ENCODE measurements around the gene KCNE3. TPM values are rescaled to one million over a fixed set of nuclear protein-coding genes. Genes with fewer than 3 reads are reported as not detected.

KCNE3 gene
- total RNA-seq, 1 donor from 2014 or later: 20.9 TPM

- ATAC-seq (no peak), DNase-seq (no peak)
- Histone ChIP-seq H3K4me3 (no peak overlapping the region), H3K4me1 (peaks cover 40% of the 10 kb centered on the region), H3K27me3 (no peaks in the 10 kb centered on the region), H3K9me3 (no peaks in the 10 kb centered on the region), H3K36me3 (peaks cover 2% of the 10 kb centered on the region), H3K27ac (no peak overlapping the region)
- TF ChIP-seq CTCF (IDR thresholded peaks at IDR 0.05): no peak
- intact Hi-C loops (cut with DNase I): no loop called here
Observed at GRCh38 chr11:74463216-74463615, 4.1 kb downstream of the KCNE3 start.

- Histone ChIP-seq H3K27me3 (no peaks in the 10 kb centered on the region), H3K4me1 (peaks cover 34% of the 10 kb centered on the region), H3K4me3 (no peak overlapping the region), H3K9me3 (no peaks in the 10 kb centered on the region), H3K36me3 (peaks cover 6% of the 10 kb centered on the region), H3K27ac (peak overlapping the region; percentile 85)
- no peak for TF ChIP-seq CTCF (IDR thresholded peaks at IDR 0.05)
- intact Hi-C loops (cut with DNase I): no loop called here
- ATAC-seq (no peak), DNase-seq (no peak)
Observed at GRCh38 chr11:74462631-74463030, 4.7 kb downstream of the KCNE3 start.

GRCh38 chr11:74462009-74462408 lies 5.3 kb downstream of the KCNE3 start:
- no peak for TF ChIP-seq CTCF (IDR thresholded peaks at IDR 0.05)
- H3K36me3 ChIP-seq: peaks cover 12% of the 10 kb centered on the region
- H3K27ac ChIP-seq: peak overlapping the region; percentile 85
- H3K27me3 ChIP-seq: no peaks in the 10 kb centered on the region
- ATAC-seq: peak; percentile 93
- peaks cover 31% of the 10 kb centered on the region for H3K4me1 ChIP-seq
- H3K4me3 ChIP-seq: peak overlapping the region; percentile 52
- intact Hi-C loops (cut with DNase I): no loop called here
- H3K9me3 ChIP-seq: no peaks in the 10 kb centered on the region
- DNase-seq: peak; percentile 91

GRCh38 chr11:74460481-74461154 lies 6.7 kb downstream of the KCNE3 start:
- intact Hi-C loops (cut with DNase I): no loop called here
- DNase-seq (no peak), ATAC-seq (peak; percentile 55)
- peak overlapping the region; percentile 85 for H3K27ac ChIP-seq
- H3K36me3 ChIP-seq: peaks cover 14% of the 10 kb centered on the region
- no peak for TF ChIP-seq CTCF (IDR thresholded peaks at IDR 0.05)
- peak overlapping the region; percentile 52 for H3K4me3 ChIP-seq
- H3K4me1 ChIP-seq: peaks cover 20% of the 10 kb centered on the region
- no peaks in the 10 kb centered on the region for H3K9me3 ChIP-seq
- H3K27me3 ChIP-seq: no peaks in the 10 kb centered on the region

GRCh38 chr11:74460065-74460464 lies 7.3 kb downstream of the KCNE3 start:
- intact Hi-C loops (cut with DNase I): no loop called here
- no peaks in the 10 kb centered on the region for H3K27me3 ChIP-seq
- no peak for TF ChIP-seq CTCF (IDR thresholded peaks at IDR 0.05)
- H3K4me1 ChIP-seq: peaks cover 20% of the 10 kb centered on the region
- peak overlapping the region; percentile 85 for H3K27ac ChIP-seq
- peaks cover 14% of the 10 kb centered on the region for H3K36me3 ChIP-seq
- DNase-seq (no peak), ATAC-seq (no peak)
- peak overlapping the region; percentile 52 for H3K4me3 ChIP-seq
- no peaks in the 10 kb centered on the region for H3K9me3 ChIP-seq

Measured in upper lobe of right lung (tissue), 1 donor.